OCI-M2 (cell line): ENCODE data around the gene SRRM3.
"Not testable (repeated sequence)": the region's sequence is repeated elsewhere in the genome, so short reads cannot be mapped to it uniquely, and the experiment has no call there.

Experiments
- DNase-seq: peaks from one replicate; lab custom pipeline; 2025; ENCODE audit not compliant: unreplicated experiment; lab: John Stamatoyannopoulos, UW

Gene SRRM3

DNA sequence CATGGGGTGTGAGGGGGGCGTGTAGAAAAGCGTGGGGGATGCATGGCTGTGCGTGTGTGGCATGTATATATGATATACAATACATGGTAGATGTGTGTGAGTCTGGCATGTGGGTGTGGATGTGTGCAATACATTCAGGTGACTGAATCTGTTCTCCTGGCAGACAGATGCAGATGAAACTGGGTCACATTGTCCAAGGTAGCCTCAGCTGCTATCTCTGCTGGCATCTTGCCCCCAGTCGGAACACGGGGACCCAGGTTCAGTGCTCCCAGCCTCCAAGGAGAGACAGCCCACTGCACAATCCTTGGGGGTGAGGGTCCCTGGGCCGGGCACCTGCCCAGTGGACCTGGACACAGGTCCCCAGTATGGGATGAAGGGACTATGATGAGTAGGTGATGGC, 12.4 kb upstream of the SRRM3 start:
- no peak for DNase-seq

DNA sequence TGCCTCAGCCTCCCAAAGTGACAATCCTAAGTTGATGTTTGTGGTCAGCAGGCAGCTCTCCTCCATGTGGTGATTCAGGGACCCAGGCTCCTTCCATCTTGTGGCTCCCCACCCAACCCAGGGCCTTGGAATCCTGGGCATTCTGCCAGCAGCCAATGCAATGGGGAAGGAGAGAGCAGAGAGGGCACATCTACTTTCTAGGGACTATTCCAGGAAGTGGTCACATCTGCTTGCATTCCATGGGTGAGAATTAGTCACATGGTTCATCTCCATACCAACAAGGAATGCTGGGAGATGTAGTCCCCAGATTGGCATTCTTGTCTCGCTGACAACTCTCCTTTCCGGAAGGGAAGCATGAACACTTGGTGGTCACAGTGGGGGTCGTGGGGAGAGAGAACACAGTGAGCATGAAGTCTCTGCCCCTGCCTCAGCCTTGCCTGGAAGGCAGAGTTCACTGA, 9.9 kb upstream of the SRRM3 start:
- DNase-seq: no peak

DNA sequence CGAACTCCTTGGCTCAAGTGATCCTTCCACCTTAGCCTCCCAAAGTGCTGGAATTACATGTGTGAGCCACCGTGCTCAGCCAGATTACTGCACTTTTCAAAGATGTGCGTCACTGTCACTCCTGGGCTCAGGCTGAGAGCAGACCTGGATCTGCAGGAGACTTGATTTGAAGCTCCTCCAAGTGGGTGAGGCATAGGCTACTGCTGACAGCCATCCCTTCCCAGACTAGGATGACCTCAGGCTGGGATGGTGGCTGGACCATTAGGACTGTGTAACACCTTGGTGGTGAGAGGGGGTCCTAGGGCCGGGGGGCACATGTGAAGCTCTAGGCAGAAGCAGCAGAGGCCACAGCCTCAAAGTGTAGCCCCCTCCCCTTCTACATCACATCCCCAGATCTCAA, 8.2 kb upstream of the SRRM3 start:
- DNase-seq: no peak

DNA sequence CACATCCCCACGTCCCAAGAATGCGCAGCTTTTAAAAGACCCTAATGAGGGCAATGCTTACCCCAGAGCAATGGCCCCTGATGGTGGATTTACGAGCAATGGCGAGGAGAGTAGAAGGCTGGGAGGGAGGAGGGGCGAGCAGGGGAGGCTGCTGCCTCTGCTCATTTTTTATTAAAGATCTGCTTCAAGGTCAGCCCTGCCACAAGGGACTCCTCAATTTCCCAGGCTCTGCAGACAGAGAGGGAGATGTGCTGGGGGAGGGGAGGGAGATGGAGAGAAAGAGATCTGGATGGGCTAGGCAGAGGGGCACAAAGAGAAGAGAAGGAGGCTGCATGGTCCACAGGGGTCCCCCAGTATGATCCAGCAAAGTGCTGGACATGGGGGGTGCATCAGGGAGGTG, 7.8 kb upstream of the SRRM3 start:
- DNase-seq: no peak

DNA sequence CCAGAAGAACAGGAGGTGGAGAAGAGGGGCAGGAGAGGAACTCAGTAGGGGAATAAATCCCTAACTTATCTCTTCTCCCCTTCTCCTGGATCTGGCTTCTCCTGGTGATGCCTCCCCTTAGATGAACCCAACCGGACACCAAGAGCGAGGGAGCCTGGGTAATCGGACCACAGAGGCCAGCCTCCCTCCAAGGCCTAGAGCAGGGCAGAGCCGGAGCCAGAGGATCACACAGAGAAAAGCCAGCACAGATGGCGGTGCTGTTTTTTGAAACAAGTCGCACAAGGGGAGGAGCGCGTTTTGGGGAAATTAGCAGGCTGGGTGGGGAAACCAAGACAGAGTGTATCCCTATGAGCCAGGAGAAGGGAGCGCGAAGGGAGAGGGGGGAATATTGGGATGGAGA, 4.9 kb upstream of the SRRM3 start:
- no peak for DNase-seq

DNA sequence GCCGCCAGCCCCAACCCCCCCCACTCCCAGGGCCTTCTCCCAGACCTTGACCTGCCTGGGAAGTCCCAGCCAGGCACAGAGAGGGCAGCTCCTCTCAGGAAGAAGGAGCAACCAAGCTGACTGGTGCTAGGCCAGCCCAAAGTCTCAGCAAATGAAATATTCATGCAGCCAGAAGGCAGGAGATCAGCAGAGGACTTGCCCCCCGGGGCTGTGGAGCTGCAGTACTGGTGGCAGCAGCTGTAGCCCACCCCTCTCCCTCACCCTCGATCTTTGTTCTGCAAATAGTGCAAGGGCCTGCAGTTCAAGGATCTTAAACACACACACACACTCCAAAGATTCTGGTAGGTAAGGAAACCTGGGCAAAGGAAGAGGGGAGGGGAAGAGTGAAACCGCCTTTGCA, 3.5 kb upstream of the SRRM3 start:
- DNase-seq: no peak

DNA sequence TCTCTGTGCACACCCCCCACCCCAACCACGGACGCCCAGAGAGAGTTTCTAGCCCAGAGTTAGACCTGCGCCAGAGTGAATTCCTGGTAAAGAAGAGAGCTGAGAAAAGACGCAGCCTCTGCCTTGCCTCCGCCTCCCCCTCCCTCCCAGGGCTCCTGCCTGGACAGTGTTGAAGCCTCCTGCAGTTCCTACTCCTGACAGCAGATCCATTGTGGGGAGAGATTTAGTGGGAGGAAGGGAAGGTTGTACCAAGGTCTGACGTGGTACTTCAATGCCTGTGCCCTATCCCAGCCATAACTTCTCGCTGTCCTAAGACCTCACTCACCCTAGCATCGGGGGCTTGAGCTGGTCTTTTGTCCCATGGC, 952 bp downstream of the SRRM3 start:
- no peak for DNase-seq

DNA sequence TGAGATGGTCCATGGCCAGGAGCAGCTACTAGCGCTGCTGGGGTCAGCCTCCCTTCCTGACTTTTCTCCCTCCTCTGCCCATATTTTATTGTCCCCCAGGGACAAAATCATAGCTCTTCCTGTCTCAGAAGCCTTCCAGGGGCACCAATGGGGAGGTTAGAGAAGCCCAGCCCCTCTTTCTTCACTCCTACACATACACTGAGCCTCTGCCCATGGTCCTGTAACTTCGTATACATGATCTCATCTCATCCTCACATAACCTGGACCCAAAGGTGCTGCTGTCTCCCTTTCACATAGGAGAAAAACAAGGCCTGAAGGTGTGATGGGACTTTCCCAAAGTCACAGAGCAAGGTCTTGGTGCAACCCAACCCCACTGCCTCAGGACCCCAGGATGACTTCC, 2.5 kb downstream of the SRRM3 start:
- DNase-seq: no peak

DNA sequence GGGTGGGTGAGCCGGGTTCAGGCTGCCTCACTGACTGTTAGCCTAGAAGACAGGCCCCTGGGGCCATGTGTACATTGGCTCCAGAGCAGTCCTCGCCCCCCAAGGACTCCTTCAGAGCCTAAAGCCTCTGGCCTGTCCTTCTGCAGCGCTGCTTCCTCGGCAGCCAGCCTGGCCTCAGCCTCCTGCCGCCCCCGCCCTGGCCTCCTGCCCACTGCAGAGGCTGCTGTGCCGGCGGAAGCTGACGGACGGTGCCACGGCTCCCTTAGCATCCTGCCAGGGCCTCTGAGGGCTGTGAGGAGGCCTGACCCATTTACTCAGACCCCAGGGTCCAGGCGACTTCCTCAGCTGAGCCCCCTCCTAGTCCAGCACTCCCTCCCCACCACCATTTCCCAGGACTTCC, 4.9 kb downstream of the SRRM3 start:
- DNase-seq: no peak

DNA sequence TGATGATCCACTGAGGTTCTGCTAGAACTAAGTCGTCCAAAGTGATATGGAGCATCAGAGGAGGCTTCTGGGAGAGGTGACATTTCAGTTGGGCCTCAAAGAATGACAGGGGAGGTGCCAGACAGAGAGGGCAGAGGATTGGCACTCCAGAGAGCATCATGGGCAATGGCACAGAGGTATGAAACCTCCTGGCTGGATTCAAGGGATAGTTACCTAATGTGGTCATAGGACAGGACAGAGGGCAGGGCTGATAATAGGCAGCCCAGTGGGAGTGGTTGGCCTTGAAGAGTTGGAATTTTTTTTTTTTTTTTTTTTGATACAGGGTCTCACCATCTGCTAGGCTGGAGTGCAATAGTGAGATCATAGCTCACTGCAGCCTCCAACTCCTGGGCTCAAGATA, 7.6 kb downstream of the SRRM3 start:
- DNase-seq: no peak

DNA sequence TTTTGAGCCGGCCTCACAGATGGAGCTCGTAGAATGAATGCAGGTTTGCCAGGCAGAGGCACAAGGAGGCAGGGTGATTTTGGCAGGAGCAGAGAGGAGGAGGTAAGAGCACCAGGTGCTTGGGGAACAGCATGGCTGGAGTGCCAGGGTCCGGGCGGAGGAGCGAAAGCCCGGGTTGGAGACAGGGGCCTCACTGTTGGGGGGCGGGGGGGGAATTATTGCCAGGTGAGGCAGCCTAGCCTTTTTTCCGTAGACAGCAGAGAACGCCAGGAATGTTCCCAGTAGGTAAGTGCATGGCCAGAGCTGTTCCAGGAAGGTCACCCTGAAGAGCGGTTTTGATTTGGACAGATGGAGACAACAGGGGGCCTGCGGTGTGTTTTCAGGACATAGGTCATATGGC, 9.5 kb downstream of the SRRM3 start:
- no peak for DNase-seq

DNA sequence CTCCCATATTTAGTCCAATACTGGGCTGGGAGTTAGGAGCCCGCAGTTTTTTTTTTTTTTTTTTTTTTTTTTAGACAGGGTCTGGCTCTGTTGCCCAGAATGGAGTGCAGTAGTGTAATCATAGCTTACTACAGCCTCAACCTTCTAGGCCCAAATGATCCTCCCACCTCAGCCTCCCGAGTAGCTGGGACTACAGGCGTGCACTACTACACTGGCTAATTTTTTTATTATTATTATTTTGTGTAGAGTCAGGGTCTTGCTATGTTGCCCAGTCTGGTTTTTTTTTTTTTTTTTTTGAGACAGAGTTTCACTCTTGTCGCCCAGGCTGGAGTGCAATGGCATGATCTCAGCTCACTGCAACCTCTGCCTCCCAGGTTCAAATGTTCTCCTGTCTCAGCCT, 13.7 kb downstream of the SRRM3 start:
- not testable (repeated sequence) for DNase-seq

DNA sequence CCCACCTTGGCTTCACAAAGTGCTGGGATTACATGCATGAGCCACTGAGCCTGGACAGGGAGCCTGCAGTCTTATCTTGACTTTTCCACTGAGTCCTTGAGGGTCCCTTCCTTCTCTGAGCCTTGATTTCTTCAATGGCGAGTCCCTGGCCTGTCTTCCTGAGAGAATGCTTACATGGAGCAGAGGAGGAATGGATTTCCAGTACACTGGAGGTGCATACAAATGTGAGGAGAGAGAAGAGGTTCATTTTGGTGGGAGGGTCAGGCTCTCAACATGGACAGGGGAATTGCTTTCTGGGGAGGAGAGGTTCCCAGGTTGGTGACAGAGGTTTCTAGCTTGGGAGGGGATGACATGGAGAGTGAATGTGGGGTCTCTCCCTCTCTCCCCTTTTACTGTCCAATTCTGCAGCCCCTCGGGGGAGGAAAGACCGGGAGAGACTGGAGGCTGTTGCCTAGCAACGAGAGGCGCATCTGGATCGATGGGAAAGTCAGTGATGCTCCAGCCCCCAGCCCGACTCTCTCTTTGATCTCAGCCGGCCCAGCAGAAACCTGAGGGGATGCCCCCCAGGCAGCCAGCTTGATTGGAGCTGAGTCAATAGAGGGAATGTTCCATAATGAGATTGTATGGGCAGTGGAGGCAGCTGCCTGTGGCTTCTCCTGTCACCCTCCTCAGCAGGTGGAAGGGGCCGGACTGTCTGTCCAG, 14.8 kb downstream of the SRRM3 start:
- no peak for DNase-seq

DNA sequence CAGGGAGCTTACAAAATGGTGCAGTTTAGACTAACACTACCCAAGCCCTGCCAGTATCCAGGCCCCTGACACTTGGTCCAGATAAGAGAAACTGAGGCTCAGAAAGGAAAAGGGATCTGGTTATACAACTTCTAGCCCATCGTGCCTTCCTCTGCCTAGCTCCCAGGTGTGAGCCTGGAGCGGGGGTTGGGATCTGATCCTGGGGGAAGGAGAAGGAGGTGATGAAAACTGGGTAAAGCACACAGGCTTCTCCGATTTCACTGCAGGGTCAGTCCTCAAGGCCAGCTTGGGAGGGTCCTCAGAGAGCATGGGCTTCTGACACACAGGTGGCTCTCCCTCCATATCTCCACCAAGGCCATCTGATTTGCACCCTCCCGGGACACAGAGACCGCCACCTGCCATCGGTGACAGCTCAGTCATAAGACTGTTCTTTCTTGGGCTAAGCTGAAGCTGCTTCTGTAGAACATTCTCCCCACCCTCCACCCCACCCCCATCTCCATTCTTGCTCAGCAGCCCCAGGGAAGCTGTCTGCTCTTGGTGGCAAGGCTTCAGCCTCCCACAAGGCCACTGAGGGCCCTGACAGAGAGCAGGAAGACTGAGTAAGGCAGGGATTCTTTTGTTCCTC, 16.4 kb downstream of the SRRM3 start:
- DNase-seq: no peak

DNA sequence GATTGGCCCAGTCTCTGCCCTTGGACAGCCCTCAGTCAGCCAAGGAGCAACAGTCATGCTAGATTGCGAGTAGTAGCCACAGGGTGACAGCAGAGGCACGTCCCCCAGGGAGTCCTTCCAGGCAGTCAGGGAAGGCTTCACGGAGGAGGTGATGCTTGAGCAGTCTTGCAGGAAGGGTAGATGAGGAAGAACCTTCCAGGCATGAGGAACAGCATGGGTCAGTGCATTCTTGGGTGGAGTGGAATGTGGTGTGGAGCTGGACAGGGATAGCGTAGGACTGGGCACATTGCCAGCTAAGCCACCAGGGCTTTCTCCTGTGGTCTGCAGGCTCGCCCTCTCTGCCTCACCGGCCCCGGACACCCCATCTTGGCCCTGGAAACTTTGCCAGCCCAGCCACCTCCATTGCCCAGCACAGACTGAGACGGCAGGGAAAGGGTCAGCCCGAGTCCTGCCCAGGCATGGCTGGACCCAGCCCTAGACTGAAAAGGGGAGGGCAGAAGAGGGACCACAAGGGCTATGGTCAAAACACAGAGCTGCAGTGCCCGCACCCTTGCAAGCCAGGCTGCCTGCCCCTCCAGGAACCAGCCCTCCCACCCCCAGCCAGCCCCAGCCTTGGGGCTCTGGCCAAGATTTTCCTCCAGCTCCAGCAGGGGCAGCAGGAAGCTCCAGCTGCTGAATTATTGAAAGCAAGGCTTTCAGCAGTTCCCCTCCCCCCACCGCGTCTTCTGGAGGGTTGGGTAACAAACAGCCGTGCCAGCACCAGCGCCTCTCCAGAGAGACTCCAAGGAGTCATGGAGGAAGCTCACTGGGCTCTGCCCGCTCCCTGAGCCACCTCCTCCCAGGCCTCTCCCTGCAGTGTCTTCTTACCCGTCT, 18.7 kb downstream of the SRRM3 start:
- DNase-seq: no peak

DNA sequence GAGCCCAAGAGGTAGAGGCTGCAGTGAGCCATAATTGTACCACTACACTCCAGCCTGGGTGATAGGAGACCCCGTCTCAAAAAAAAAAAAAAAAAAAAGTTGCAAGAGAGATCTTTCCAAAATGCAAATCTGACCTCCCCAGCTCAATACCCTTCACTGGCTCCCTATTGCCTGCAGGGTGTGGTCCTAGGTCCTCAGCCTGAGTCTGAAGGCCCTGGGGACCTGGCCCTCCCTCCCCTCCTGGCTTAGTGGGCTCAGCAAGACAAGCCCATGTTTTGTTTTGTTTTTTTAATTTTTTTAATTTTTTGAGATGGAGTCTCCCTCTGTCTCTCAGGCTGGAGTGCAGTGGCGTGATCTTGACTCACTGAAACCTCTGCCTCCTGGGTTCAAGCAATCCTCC, 20.6 kb downstream of the SRRM3 start:
- no peak for DNase-seq

DNA sequence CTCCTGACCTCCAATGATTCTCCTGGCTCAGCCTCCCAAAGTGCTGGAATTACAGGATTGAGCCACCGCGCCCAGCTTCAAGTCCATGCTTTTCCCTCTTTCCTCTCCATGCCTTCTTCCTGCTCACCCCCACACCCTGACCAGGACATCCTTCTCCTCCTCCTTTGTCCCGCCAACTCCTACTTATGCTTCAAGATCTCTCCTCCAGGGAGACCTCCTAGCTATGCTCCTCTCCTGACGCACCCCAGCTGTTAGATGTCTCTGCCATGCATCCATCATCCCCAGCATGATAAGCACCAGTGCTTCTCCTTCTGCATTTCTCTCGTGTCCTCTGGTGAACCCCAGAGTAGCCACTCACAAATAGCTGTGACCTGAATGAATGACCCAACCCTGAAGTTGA, 21.1 kb downstream of the SRRM3 start:
- DNase-seq: no peak

DNA sequence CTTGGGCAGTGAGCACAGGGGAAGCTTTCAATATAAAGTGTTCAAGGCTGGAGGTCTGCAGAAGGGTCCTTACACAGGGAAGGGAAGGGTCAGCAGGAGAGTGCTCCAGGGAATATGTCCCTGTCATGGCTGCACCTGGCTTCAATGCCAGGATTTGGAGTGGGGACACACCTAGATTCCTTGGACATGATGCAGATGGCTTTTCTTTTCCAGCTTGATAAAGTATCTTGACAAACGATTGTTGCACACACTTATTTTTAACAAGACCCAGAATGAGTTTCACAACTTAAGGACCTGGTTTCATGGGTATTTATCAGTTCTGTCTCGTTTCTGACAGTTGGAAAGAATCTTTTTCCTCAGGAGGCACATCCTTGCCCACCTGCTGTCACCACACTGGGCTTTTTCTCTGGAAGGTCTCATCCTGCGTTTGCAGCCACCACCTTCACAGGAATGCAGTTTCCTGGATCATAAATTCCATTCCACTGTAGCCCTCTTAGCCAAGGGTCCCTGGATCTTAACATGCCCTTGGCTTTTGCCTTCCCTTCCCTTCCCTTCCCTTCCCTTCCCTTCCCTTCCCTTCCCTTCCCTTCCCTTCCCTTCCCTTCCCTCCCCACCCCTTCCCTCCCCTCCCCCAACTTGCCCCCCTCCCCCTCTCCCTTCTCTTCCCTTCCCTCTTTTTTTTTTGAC, 21.7 kb downstream of the SRRM3 start:
- DNase-seq: no peak

DNA sequence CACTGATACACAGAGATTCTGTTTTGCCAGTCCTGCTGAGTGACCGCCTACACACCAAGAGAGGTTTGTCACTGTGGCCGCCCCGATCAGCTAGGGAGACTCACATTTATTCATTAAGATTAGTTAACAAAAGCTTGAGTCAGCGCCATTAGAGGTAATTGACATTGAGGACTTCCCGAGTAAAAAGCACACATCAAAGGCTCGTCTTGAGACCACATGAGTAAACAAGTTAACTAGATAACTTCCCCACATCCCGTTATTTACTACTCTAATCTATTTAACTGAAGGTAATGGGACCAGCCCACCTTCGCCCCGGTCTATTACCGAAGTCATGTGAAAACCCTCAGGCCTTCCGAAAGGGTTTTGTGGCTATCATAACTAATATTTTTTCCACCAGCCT, 23.0 kb downstream of the SRRM3 start:
- DNase-seq: no peak

DNA sequence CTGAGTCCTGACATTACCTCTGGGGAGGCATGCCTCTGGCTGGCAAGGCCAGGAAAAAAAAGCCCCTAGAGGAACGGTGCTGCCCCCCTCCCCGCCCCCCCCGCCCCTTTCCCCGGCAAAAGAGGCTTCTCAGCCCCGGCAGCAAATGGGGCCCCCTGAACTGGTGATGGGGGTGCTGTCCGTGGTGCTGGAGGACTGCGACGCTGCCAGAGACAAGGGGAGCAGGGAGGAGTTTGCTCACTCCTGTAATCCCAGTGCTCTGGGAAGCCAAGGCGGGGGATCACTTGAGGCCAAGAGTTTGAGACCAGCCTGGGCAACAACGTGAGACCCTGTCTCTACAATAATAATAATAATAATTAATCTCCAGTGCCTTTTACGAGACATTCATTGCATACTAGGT, 23.7 kb downstream of the SRRM3 start:
- no peak for DNase-seq

DNA sequence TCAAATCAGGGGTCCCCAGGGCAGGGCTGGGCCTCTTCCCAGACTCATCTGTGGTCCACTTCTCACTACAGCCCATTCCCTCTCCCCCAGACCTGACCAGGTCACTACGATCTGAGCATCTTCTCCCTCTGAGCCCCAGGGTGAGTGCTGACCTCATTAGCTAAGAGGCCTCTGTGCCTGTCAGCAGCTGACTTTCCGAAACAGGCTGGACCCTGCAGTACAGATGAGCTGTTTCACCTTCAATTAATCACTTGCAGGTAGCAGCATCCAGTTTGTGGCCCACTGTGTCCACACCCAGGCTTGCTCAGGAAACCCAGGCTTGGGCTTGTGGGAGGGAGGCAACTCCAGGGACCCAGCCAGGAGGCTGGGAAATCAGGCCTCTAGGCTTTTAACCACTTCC, 24.3 kb downstream of the SRRM3 start:
- no peak for DNase-seq
